Esophagus muscularis mucosa (tissue), 4 donors: Measurements from ENCODE around the gene DCX. TPM values are rescaled to one million over a fixed set of nuclear protein-coding genes. Genes with fewer than 3 reads are reported as not detected.

Experiments used
- DNase-seq: peaks from one replicate; pipeline ENCODE4 v3.0.0-alpha.2; 2017; ENCODE audit errors: extremely low spot score
- H3K27ac ChIP-seq, 4 donors: fragments of 200-600 bp; sonication (generic); replicated peaks in 1 of 4; 1 replicate in 3 of 4; 2 replicates in 1 of 4; pipeline ENCODE4 v1.5.1; 2016 to 2019; ENCODE audit warnings: mild to moderate bottlenecking in 1 of 4
- H3K27me3 ChIP-seq, 4 donors: fragments of 200-600 bp; sonication (generic); one replicate each; pipeline versions ENCODE4 v1.5.1 to v1.6.0; 2016 to 2019
- H3K36me3 ChIP-seq, 4 donors: fragments of 200-600 bp; sonication (generic); one replicate each; pipeline ENCODE4 v1.5.1; 2016 to 2019
- H3K4me1 ChIP-seq, 4 donors: fragments of 200-600 bp; sonication (generic); one replicate each; pipeline ENCODE4 v1.5.1; 2016 to 2019
- H3K4me3 ChIP-seq, 4 donors: fragments of 200-600 bp; sonication (generic); 1 replicate in 2 of 4; 2 replicates in 2 of 4; pipeline ENCODE4 v1.5.1; 2016 to 2019; ENCODE audit warnings: mild to moderate bottlenecking in 4 of 4, moderate library complexity in 1 of 4
- H3K9me3 ChIP-seq, 4 donors: fragments of 200-600 bp; sonication (generic); 1 replicate in 3 of 4; 2 replicates in 1 of 4; pipeline ENCODE4 v1.5.1; 2016 to 2019
- EP300 ChIP-seq: sonication (generic); formaldehyde crosslinking; IDR thresholded peaks from one replicate; pipeline ENCODE4 v1.6.1; 2017; ENCODE audit warnings: antibody characterized with exemption
- POLR2A ChIP-seq: fragments of 450-650 bp; IDR thresholded peaks from one replicate; pipeline ENCODE4 v1.6.1; 2017; ENCODE audit warnings: antibody characterized with exemption, moderate library complexity, mild to moderate bottlenecking, low read depth
- POLR2AphosphoS5 ChIP-seq, 2 donors: sonication (generic); formaldehyde crosslinking; IDR thresholded peaks; one replicate each; pipeline ENCODE4 v1.6.1; 2017; ENCODE audit warnings: antibody characterized with exemption in 2 of 2
- WGBS: methylation state at CpG from one replicate; pipeline ENCODE4 v1.1.5; 2018; 5-methylcytosine and 5-hydroxymethylcytosine counted together
- intact Hi-C: fragments of 100-400 bp; cut with DNase I; formaldehyde crosslinking; loops from one replicate; pipeline ENCODE4 v1.15.1; 2023
- total RNA-seq, 4 donors: library from RNA; depleted of rRNA; stranded (reverse); fragments of >200 nt; gene quantifications; one replicate each; pipeline versions ENCODE4 v1.1.0 to v1.2.1, GENCODE V29; 2016
- TF ChIP-seq, protein P1 (sequence below), 3 experiments: fragments of 200-600 bp in 2 of 3; fragments of 450-650 bp in 1 of 3; sonication (generic) in 2 of 3; IDR thresholded peaks; one replicate each; pipeline ENCODE4 v1.5.1; 2017 to 2019; ENCODE audit warnings: antibody characterized with exemption in 3 of 3, mild to moderate bottlenecking in 2 of 3, moderate library complexity in 1 of 3

DCX gene
- total RNA-seq, 4 donors from 2014 or later = under 0.01 to 0.13 (median 0.11) TPM; not detected in 1

DNA sequence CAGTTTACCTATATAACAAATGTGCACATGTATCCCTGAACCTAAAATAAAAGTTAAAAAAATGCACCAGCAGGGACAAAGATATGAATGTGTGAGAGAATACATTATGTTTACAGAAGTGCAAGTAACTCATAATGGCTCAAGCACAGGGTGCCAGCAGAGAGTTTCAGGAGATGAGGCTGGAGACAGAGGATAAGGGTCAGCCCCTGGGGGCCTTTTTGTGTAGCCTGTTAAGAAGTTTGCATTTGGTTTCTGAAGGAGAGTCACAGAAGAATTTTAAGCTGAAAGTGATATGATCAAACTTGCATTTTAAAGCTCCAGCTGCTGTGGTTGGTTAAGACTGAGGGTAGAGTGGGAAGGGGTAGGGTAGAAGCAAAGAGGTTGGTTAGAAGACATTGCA lies 93.1 kb downstream of the DCX start:
- no peak for DNase-seq
- TF ChIP-seq, protein P1, sequence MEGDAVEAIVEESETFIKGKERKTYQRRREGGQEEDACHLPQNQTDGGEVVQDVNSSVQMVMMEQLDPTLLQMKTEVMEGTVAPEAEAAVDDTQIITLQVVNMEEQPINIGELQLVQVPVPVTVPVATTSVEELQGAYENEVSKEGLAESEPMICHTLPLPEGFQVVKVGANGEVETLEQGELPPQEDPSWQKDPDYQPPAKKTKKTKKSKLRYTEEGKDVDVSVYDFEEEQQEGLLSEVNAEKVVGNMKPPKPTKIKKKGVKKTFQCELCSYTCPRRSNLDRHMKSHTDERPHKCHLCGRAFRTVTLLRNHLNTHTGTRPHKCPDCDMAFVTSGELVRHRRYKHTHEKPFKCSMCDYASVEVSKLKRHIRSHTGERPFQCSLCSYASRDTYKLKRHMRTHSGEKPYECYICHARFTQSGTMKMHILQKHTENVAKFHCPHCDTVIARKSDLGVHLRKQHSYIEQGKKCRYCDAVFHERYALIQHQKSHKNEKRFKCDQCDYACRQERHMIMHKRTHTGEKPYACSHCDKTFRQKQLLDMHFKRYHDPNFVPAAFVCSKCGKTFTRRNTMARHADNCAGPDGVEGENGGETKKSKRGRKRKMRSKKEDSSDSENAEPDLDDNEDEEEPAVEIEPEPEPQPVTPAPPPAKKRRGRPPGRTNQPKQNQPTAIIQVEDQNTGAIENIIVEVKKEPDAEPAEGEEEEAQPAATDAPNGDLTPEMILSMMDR (IDR thresholded peaks at IDR 0.05) = no peak
- no peak for TF ChIP-seq POLR2AphosphoS5 (IDR thresholded peaks at IDR 0.05)
- no peak for TF ChIP-seq EP300
- TF ChIP-seq POLR2A = no peak
- intact Hi-C loops = no loop called here
- Histone ChIP-seq H3K27me3 (no peaks in the 10 kb centered on the region), H3K36me3 (no peaks in the 10 kb centered on the region), H3K4me1 (no peaks in the 10 kb centered on the region), H3K9me3 (no peaks in the 10 kb centered on the region), H3K27ac (no peak overlapping the region), H3K4me3 (no peak overlapping the region)

DNA sequence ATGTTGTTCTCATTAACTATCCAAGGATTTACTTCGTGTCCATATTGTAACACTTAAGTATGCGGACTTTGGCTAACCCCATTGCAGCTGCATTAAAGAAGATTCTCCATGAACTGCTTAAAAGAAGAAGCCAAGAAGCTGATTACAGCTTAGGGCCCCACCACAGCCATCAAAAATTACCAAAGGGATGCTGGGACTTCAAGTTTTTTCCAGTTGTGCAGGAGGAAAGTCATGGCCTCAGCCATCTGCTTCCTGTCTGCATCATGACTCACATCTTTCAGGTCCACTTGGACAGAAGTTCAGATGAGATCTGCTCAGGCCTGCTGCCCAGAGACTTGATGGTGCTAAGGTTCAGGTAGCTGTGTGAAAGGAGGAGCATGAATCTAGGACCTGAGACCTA lies 102.9 kb downstream of the DCX start:
- TF ChIP-seq, protein P1 (IDR thresholded peaks at IDR 0.05) = no peak
- TF ChIP-seq EP300 (no peak), POLR2A (no peak), POLR2AphosphoS5 (IDR thresholded peaks at IDR 0.05) (no peak)
- H3K9me3 ChIP-seq = no peaks in the 10 kb centered on the region
- H3K27ac ChIP-seq = no peak overlapping the region
- intact Hi-C loops = no loop called here
- no peak overlapping the region for H3K4me3 ChIP-seq
- H3K27me3 ChIP-seq = no peaks in the 10 kb centered on the region
- H3K36me3 ChIP-seq = no peaks in the 10 kb centered on the region
- no peak for DNase-seq
- no peaks in the 10 kb centered on the region for H3K4me1 ChIP-seq
- 54% methylated on average over 2 of the region's 2 CpGs for WGBS

DNA sequence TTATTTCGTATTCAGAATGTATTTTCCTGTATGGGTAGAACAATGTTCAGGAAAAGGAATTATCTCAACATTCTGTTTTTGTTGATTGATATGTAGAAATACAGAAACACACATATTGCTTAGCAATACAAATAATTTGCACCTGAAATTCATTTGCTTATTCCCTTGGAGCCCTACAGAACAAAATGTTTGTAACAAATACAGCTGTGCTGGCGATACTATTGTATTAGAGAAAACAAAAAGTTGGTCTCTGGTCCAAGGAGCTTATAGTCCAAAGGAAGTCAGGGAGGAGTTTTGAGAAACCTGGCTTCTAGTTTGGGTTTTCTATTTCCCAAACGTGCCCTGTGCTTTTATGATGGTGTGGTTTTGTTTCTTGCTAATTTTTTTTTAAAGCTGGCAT lies 104.0 kb downstream of the DCX start:
- H3K27me3 ChIP-seq = no peaks in the 10 kb centered on the region
- DNase-seq = no peak
- no peaks in the 10 kb centered on the region for H3K36me3 ChIP-seq
- H3K4me3 ChIP-seq = no peak overlapping the region
- 49% methylated on average over 3 of the region's 3 CpGs for WGBS
- intact Hi-C loops = no loop called here
- H3K9me3 ChIP-seq = no peaks in the 10 kb centered on the region
- no peak overlapping the region for H3K27ac ChIP-seq
- TF ChIP-seq EP300 (no peak), POLR2AphosphoS5 (IDR thresholded peaks at IDR 0.05) (no peak), POLR2A (no peak)
- TF ChIP-seq, protein P1 (IDR thresholded peaks at IDR 0.05) = no peak
- no peaks in the 10 kb centered on the region for H3K4me1 ChIP-seq

DNA sequence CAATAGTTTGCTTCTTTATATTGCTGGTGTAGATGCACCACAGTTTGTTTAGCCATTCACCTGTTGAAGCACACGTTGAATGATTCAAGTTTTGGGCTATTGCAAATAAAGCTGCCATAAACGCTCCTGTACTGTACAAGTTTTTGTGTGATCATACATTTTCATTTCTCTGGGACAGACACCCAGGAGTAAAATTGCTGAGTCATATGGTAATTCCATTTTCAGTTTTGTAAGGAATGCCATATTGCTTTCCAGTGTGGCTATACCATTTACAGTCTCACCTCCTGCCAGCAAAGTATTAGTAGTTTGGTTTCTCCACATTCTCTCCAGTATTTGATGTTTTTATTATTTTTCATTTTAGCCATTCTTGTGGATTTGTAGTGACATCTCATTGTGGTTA lies 109.7 kb downstream of the DCX start:
- 69% methylated on average over 2 of the region's 2 CpGs for WGBS
- no peak for DNase-seq
- TF ChIP-seq, protein P1 (IDR thresholded peaks at IDR 0.05) = no peak
- TF ChIP-seq EP300 (no peak), POLR2A (no peak), POLR2AphosphoS5 (IDR thresholded peaks at IDR 0.05) (no peak)
- Histone ChIP-seq H3K27ac (no peak overlapping the region), H3K9me3 (no peaks in the 10 kb centered on the region), H3K4me1 (no peaks in the 10 kb centered on the region), H3K27me3 (no peaks in the 10 kb centered on the region), H3K36me3 (no peaks in the 10 kb centered on the region), H3K4me3 (no peak overlapping the region)
- intact Hi-C loops = no loop called here

DNA sequence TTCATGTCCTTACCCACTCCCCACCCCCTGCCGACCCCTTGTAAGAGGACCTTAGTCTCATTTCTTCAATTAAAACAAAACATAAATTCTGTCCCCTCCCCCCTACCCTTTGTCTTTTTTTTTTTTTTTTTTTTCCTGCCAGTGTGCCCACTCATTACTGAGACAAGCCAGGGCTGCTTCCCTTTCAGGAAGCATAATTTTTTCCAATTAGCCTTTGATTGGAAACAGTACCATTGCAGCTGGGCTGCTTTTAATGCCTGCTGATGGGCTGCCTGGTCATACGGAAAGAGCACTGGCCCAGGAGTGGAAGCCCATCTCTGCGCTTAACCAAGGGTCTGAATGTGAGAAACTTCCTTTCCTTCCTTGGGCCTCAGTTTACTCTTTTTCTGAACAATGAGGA lies 123.2 kb downstream of the DCX start:
- Histone ChIP-seq H3K4me3 (no peak overlapping the region), H3K36me3 (no peaks in the 10 kb centered on the region), H3K9me3 (no peaks in the 10 kb centered on the region), H3K27me3 (peaks cover 0 to 3% (median 0%) of the 10 kb centered on the region in 4 donors), H3K27ac (no peak overlapping the region), H3K4me1 (no peaks in the 10 kb centered on the region)
- 90% methylated on average over 3 of the region's 3 CpGs for WGBS
- intact Hi-C loops = no loop called here
- TF ChIP-seq EP300 (no peak), POLR2AphosphoS5 (IDR thresholded peaks at IDR 0.05) (no peak), POLR2A (no peak)
- TF ChIP-seq, protein P1 (IDR thresholded peaks at IDR 0.05) = no peak
- DNase-seq = no peak
